HEK293T (cell line): ENCODE measurements around the gene MED1.
"Not testable (repeated sequence)": the region's sequence is repeated elsewhere in the genome, so short reads cannot be mapped to it uniquely, and the experiment has no call there.

Experiments
- CTCF ChIA-PET: fragments of 350-600 bp; formaldehyde crosslinking; extraction: SDS; loops from one replicate; lab custom pipeline; 2021; ENCODE audit warnings: antibody characterized with exemption, inconsistent platforms; lab: Yijun Ruan, JAX
- POLR2A ChIA-PET: fragments of 350-600 bp; formaldehyde crosslinking; extraction: SDS; loops from one replicate; lab custom pipeline; 2020; ENCODE audit warnings: antibody characterized with exemption, inconsistent platforms; lab: Yijun Ruan, JAX
- DNase-seq: peaks from one replicate; pipeline ENCODE4 v3.0.0; 2012; ENCODE audit warnings: mixed read lengths; ENCODE audit errors: extremely low spot score
- ARNT ChIP-seq: fragments of 450-650 bp; IDR thresholded peaks from 2 replicates; pipeline ENCODE4 v1.6.1; 2017; ENCODE audit warnings: mild to moderate bottlenecking
- BHLHE40 ChIP-seq: fragments of 450-650 bp; IDR thresholded peaks from 2 replicates; pipeline ENCODE4 v1.6.1; 2016; ENCODE audit warnings: mild to moderate bottlenecking, moderate library complexity, borderline replicate concordance
- CTBP1 ChIP-seq: fragments of 450-650 bp; IDR thresholded peaks from 2 replicates; pipeline ENCODE4 v1.6.1; 2016; ENCODE audit warnings: borderline replicate concordance
- ELF4 ChIP-seq: fragments of 450-650 bp; IDR thresholded peaks from 2 replicates; pipeline ENCODE4 v1.6.1; 2017; ENCODE audit warnings: antibody characterized with exemption
- FOXA1 ChIP-seq: fragments of 450-650 bp; IDR thresholded peaks from 2 replicates; pipeline ENCODE4 v1.6.1; 2016; ENCODE audit warnings: mild to moderate bottlenecking
- FOXK2 ChIP-seq: fragments of 450-650 bp; IDR thresholded peaks from 2 replicates; pipeline ENCODE4 v1.6.1; 2016; ENCODE audit warnings: mild to moderate bottlenecking
- FOXM1 ChIP-seq: fragments of 450-650 bp; IDR thresholded peaks from 2 replicates; pipeline ENCODE4 v1.6.1; 2017; ENCODE audit warnings: mild to moderate bottlenecking, borderline replicate concordance
- HDGF ChIP-seq: fragments of 450-650 bp; IDR thresholded peaks from 2 replicates; pipeline ENCODE4 v1.6.1; 2017; ENCODE audit warnings: antibody characterized with exemption, borderline replicate concordance
- L3MBTL2 ChIP-seq: fragments of 450-650 bp; conservative IDR thresholded peaks from 2 replicates; pipeline ENCODE4 v1.6.1; 2016; ENCODE audit warnings: mild to moderate bottlenecking
- LEF1 ChIP-seq: fragments of 450-650 bp; IDR thresholded peaks from 2 replicates; pipeline ENCODE4 v1.6.1; 2017; ENCODE audit warnings: mild to moderate bottlenecking, borderline replicate concordance
- NFRKB ChIP-seq: fragments of 450-650 bp; IDR thresholded peaks from 2 replicates; pipeline ENCODE4 v1.6.1; 2016; ENCODE audit warnings: mild to moderate bottlenecking, moderate library complexity
- SP1 ChIP-seq: fragments of 450-650 bp; IDR thresholded peaks from 2 replicates; pipeline ENCODE4 v1.6.1; 2017
- SUZ12 ChIP-seq: fragments of 450-650 bp; IDR thresholded peaks from 2 replicates; pipeline ENCODE4 v1.6.1; 2016; ENCODE audit warnings: mild to moderate bottlenecking
- TARDBP ChIP-seq: fragments of 450-650 bp; IDR thresholded peaks from 2 replicates; pipeline ENCODE4 v1.6.1; 2016
- ZNF384 ChIP-seq: fragments of 450-650 bp; IDR thresholded peaks from 2 replicates; pipeline ENCODE4 v1.6.1; 2016
- TF ChIP-seq, protein P1 (sequence below): fragments of 450-650 bp; IDR thresholded peaks from 2 replicates; pipeline ENCODE4 v1.6.1; 2016

The MED1 gene

DNA sequence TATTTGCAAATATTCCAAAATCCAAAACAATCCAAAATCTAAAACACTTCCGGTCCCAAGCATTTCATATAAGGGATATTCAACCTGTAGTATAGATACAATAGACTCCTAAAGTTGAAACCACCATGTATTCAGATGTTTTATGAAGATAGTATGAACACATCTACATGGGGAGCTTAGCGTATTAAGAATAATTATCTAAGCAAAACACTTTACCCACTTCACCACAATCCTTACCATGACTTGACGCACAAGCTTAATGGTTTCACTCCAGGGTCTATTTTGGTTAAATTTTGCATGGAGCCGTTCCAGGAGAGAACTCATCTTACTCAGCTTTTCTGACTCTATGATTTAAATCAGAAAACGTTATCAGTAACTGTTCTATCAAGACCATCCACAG lies 3.5 kb downstream of the MED1 start:
- DNase-seq = no peak
- CTCF ChIA-PET = no interaction called here
- POLR2A ChIA-PET = interaction anchor here (7.4 kb wide), 1 partner anchor 14 kb away, joined by 124 read pairs; the partner anchor contains the start of gene CDK12
- no peak for TF ChIP-seq BHLHE40

- ChIA-PET POLR2A (no interaction called here), CTCF (no interaction called here)
- DNase-seq = no peak
- TF ChIP-seq HDGF (no peak), SP1 (no peak), NFRKB (no peak), ARNT (no peak), L3MBTL2 (no peak), ELF4 (no peak), FOXM1 (no peak), TARDBP (no peak), FOXK2 (no peak), ZNF384 (no peak)
- TF ChIP-seq, protein P1, sequence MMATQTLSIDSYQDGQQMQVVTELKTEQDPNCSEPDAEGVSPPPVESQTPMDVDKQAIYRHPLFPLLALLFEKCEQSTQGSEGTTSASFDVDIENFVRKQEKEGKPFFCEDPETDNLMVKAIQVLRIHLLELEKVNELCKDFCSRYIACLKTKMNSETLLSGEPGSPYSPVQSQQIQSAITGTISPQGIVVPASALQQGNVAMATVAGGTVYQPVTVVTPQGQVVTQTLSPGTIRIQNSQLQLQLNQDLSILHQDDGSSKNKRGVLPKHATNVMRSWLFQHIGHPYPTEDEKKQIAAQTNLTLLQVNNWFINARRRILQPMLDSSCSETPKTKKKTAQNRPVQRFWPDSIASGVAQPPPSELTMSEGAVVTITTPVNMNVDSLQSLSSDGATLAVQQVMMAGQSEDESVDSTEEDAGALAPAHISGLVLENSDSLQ = no peak
Observed at GRCh38 chr17:39443326-39443725, 7.7 kb downstream of the MED1 start.

DNA sequence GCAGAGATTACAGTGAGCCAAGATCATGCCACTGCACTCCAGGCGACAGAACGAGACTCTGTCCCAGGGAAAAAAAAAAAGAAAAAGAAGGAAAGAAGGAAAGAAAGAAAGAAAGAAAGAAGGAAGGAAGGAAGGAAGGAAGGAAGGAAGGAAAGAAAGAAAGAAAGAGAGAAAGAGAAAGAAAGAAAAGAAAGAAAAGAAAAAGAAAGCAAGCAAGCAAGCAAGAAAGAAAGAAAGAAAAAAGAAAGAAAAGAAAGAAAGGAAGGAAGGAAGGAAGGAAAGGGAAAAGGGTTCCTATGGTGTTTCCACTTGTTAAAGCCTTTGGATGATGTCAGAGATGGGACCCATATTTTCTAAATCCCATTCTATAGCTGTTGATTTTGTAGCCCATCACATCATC lies 11.2 kb downstream of the MED1 start:
- POLR2A ChIA-PET = interaction anchor here (2.6 kb wide), 1 partner anchor 11 kb away, joined by 9 read pairs; the partner anchor contains the start of gene MED1
- DNase-seq, CTCF ChIA-PET: not testable (repeated sequence)

- POLR2A ChIA-PET = no interaction called here
- TF ChIP-seq L3MBTL2 (no peak), FOXM1 (no peak), LEF1 (no peak), ARNT (no peak), HDGF (no peak), TARDBP (no peak), FOXK2 (no peak), SP1 (no peak), CTBP1 (no peak), ELF4 (no peak), ZNF384 (no peak), NFRKB (no peak), BHLHE40 (no peak), FOXA1 (no peak), SUZ12 (no peak)
- TF ChIP-seq, protein P1 = no peak
- CTCF ChIA-PET = no interaction called here
- no peak for DNase-seq
Observed at GRCh38 chr17:39429600-39429999, 21.5 kb downstream of the MED1 start.

DNA sequence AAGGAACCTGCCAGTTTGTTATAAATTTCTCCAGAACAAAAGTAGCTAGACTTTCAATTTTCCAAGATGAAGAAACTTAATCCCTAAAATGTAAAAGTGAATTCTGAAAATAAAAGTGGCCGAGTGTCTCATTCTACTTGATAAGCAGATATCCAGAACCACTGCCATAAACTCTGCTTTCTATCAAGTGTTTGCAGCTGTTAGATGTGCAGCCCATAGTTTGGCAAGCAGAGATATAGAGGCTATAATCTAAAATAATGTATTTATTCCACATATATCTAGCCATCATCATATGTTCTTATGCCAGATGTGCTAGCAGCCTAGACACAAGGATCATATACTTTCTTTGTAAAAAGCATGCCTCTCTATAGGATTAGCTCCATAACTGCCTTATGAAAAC lies 34.9 kb downstream of the MED1 start:
- POLR2A ChIA-PET = no interaction called here
- CTCF ChIA-PET = no interaction called here
- TF ChIP-seq FOXK2 = no peak
- no peak for TF ChIP-seq HDGF
- TF ChIP-seq SUZ12 = no peak
- TF ChIP-seq SP1 = no peak
- TF ChIP-seq LEF1 = no peak
- TF ChIP-seq CTBP1 = no peak
- TF ChIP-seq FOXA1 = no peak
- no peak for TF ChIP-seq TARDBP
- TF ChIP-seq ARNT = no peak
- TF ChIP-seq BHLHE40 = no peak
- no peak for TF ChIP-seq NFRKB
- TF ChIP-seq, protein P1 = no peak
- no peak for TF ChIP-seq ZNF384
- TF ChIP-seq FOXM1 = no peak
- no peak for TF ChIP-seq L3MBTL2
- no peak for TF ChIP-seq ELF4
- no peak for DNase-seq

DNA sequence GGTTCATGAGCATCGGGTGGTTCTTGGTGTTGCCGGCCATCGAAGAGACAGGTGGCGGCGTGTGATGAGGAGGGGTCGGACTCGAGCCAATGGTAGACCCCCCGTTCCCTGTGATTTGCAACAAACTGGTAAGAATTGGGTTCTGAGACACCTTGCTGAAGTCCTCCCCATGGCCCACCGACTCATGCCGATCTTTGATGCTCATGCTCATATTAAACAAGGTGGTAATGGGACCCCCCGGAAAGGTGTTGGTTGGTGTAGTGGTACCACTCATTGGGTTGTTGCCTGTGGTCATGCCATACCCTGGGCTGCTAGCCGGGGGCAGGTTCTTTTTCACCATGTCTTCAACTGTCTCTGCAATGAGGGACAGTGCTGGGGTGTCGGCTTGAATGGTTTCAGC lies 40.8 kb downstream of the MED1 start:
- no peak for TF ChIP-seq ELF4
- no peak for TF ChIP-seq TARDBP
- TF ChIP-seq L3MBTL2 = no peak
- TF ChIP-seq SUZ12 = no peak
- TF ChIP-seq FOXK2 = no peak
- TF ChIP-seq FOXM1 = no peak
- no peak for TF ChIP-seq ARNT
- TF ChIP-seq, protein P1 = no peak
- TF ChIP-seq FOXA1 = no peak
- no peak for TF ChIP-seq LEF1
- TF ChIP-seq NFRKB = no peak
- no peak for TF ChIP-seq BHLHE40
- no peak for TF ChIP-seq HDGF
- TF ChIP-seq SP1 = no peak
- TF ChIP-seq CTBP1 = no peak
- TF ChIP-seq ZNF384 = no peak
- CTCF ChIA-PET = no interaction called here

More for the DNA sequence above, 40.8 kb downstream of the MED1 start:
- POLR2A ChIA-PET = no interaction called here
- no peak for DNase-seq
